Neural crest cell (in vitro differentiated cells): ENCODE measurements around the gene RHBG. TPM values are rescaled to one million over a fixed set of nuclear protein-coding genes. Genes with fewer than 3 reads are reported as not detected.

Experiments
- DNase-seq: peaks from one replicate; pipeline ENCODE4 v3.0.0; 2021; ENCODE audit warnings: low read depth, mixed read lengths, low spot score
- H3K27ac Mint-ChIP-seq: one replicate; pipeline ENCODE4 v1.8.0; 2021; ENCODE audit warnings: mild to moderate bottlenecking, mixed read lengths; ENCODE audit not compliant: unreplicated experiment
- H3K27me3 Mint-ChIP-seq: 2 replicates; pipeline ENCODE4 v1.8.0; 2021; ENCODE audit warnings: low read depth, mild to moderate bottlenecking, mixed read lengths
- H3K36me3 Mint-ChIP-seq: 2 replicates; pipeline ENCODE4 v1.8.0; 2021; ENCODE audit warnings: low read depth, mild to moderate bottlenecking, mixed read lengths
- H3K4me1 Mint-ChIP-seq: 2 replicates; pipeline ENCODE4 v1.8.0; 2021; ENCODE audit warnings: mixed read lengths
- H3K4me3 Mint-ChIP-seq: one replicate; pipeline ENCODE4 v1.8.0; 2021; ENCODE audit warnings: mild to moderate bottlenecking, mixed read lengths
- H3K9me3 Mint-ChIP-seq: 2 replicates; pipeline ENCODE4 v1.8.0; 2021; ENCODE audit warnings: mixed read lengths
- CTCF ChIP-seq: fragments of 200-600 bp; sonication (generic); conservative IDR thresholded peaks from 2 replicates; pipeline ENCODE4 v1.5.0; 2021; ENCODE audit warnings: antibody characterized with exemption, mild to moderate bottlenecking
- total RNA-seq: library from RNA; stranded (reverse); gene quantifications from 2 replicates; pipeline ENCODE4 v1.2.1, GENCODE V29; 2021

Gene RHBG
- total RNA-seq, 1 donor from 2014 or later: not detected

DNA sequence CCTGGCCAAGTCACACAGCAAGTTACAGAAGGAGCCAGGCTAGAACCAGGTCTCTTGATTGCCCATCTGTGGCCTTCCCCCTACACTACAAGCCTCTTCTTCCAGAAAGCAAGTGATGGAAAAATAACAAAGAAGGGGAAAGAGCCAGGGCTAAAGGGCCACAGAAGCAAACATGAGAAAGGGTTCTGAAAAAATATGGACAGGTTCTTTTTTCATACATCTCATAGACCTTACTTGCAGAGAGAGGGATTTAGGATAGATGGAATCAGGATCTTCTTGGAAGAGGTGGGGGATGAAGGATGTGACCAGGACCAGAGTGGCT is 3.2 kb downstream of the RHBG start:
- no peaks in the 10 kb centered on the region for H3K36me3 Mint-ChIP-seq
- H3K4me3 Mint-ChIP-seq: no peak overlapping the region
- no peak overlapping the region for H3K27ac Mint-ChIP-seq
- peaks cover 83% of the 10 kb centered on the region for H3K27me3 Mint-ChIP-seq
- no peak for TF ChIP-seq CTCF
- H3K4me1 Mint-ChIP-seq: peaks cover 3% of the 10 kb centered on the region
- H3K9me3 Mint-ChIP-seq: no peaks in the 10 kb centered on the region
- no peak for DNase-seq

GRCh38 chr1:156372876-156373275 is 3.9 kb downstream of the RHBG start:
- no peak for DNase-seq
- H3K36me3 Mint-ChIP-seq: no peaks in the 10 kb centered on the region
- no peaks in the 10 kb centered on the region for H3K9me3 Mint-ChIP-seq
- no peak overlapping the region for H3K4me3 Mint-ChIP-seq
- peaks cover 3% of the 10 kb centered on the region for H3K4me1 Mint-ChIP-seq
- no peak overlapping the region for H3K27ac Mint-ChIP-seq
- H3K27me3 Mint-ChIP-seq: peaks cover 83% of the 10 kb centered on the region
- no peak for TF ChIP-seq CTCF

- Mint-ChIP-seq H3K4me3 (no peak overlapping the region), H3K4me1 (peaks cover 3% of the 10 kb centered on the region), H3K27ac (no peak overlapping the region), H3K36me3 (no peaks in the 10 kb centered on the region), H3K27me3 (peaks cover 76% of the 10 kb centered on the region), H3K9me3 (no peaks in the 10 kb centered on the region)
- no peak for TF ChIP-seq CTCF
- DNase-seq: no peak
Observed at GRCh38 chr1:156373546-156373945, 4.5 kb downstream of the RHBG start.

- DNase-seq: no peak
- H3K4me1 Mint-ChIP-seq: no peaks in the 10 kb centered on the region
- H3K9me3 Mint-ChIP-seq: no peaks in the 10 kb centered on the region
- no peak overlapping the region for H3K27ac Mint-ChIP-seq
- H3K4me3 Mint-ChIP-seq: no peak overlapping the region
- no peaks in the 10 kb centered on the region for H3K36me3 Mint-ChIP-seq
- peaks cover 56% of the 10 kb centered on the region for H3K27me3 Mint-ChIP-seq
- TF ChIP-seq CTCF: no peak
Observed at GRCh38 chr1:156376146-156376545, 7.1 kb downstream of the RHBG start.

DNA sequence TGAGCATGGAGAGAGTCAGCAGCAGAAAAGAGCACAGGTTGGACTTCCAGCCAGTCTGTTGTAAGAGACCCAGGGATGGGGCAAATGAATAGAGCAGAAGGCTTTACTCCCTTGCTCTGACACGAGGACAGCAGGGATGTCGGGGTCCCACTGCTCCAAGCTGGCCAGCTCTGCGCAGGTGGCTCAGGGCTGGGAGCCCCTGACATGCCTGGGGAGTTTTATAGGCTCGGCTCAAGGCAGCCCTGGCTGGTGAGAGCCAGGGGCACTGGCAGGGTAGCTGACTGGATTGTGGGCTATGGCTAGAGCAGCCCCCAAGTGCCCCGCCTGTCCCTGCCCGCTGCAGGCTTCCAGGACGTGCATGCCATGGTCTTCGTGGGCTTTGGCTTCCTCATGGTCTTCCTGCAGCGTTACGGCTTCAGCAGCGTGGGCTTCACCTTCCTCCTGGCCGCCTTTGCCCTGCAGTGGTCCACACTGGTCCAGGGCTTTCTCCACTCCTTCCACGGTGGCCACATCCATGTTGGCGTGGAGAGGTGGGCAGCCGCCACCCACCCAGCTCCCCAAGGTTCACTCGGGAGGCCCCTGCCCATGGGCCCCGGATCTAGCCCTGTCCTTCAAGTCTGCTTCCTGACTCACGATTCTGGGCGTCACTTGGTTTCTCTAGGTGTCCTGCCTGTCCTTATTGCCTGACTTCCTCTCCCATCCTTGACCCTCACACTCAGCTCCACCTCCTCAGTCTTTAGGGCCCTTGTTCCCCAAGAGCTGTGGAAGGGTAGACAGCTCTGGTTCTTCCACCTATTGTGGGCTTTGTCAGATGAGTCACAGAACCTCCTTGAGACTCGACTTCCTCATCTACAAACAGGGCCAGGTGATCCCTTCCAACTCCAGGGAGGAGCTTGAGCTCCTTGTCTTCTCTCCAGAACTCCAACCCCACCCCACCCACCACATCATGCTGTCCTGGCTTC is 8.2 kb downstream of the RHBG start:
- Mint-ChIP-seq H3K27ac (no peak overlapping the region), H3K4me1 (peaks cover 6% of the 10 kb centered on the region), H3K9me3 (no peaks in the 10 kb centered on the region), H3K27me3 (peaks cover 53% of the 10 kb centered on the region), H3K4me3 (no peak overlapping the region), H3K36me3 (no peaks in the 10 kb centered on the region)
- no peak for TF ChIP-seq CTCF
- DNase-seq: no peak
